Mucosa of gallbladder (tissue), 1 donor: Measurements from ENCODE around the gene ZNF836. TPM values are rescaled to one million over a fixed set of nuclear protein-coding genes. Genes with fewer than 3 reads are reported as not detected.

Experiments
- DNase-seq: peaks from one replicate; pipeline ENCODE4 v3.0.0-alpha.2; 2020; ENCODE audit warnings: low spot score
- total RNA-seq: library from RNA; stranded (reverse); gene quantifications from one replicate; pipeline ENCODE4 v1.2.1, GENCODE V29; 2021
- donor health status: DM: no; HTN: no; CAD: no.

The ZNF836 gene
- total RNA-seq, 1 donor from 2014 or later: 16.7 TPM

- DNase-seq: no peak
Observed at GRCh38 chr19:52188822-52189734, 17.7 kb upstream of the ZNF836 start.

- no peak for DNase-seq
Observed at GRCh38 chr19:52187407-52187806, 16.0 kb upstream of the ZNF836 start.

GRCh38 chr19:52176574-52176973 lies 5.2 kb upstream of the ZNF836 start:
- DNase-seq: no peak

GRCh38 chr19:52172347-52172746 lies 926 bp upstream of the ZNF836 start:
- no peak for DNase-seq

- no peak for DNase-seq
Observed at GRCh38 chr19:52170863-52171320, 529 bp downstream of the ZNF836 start.

- no peak for DNase-seq
Observed at GRCh38 chr19:52170304-52170703, 1.1 kb downstream of the ZNF836 start.

GRCh38 chr19:52155596-52156359 lies 15.6 kb downstream of the ZNF836 start:
- no peak for DNase-seq

- no peak for DNase-seq
Observed at GRCh38 chr19:52148256-52148655, 23.2 kb downstream of the ZNF836 start.

- DNase-seq: no peak
Observed at GRCh38 chr19:52142001-52142595, 29.3 kb downstream of the ZNF836 start.

- DNase-seq: no peak
Observed at GRCh38 chr19:52141203-52141602, 30.2 kb downstream of the ZNF836 start.

GRCh38 chr19:52140032-52140710 lies 31.2 kb downstream of the ZNF836 start:
- no peak for DNase-seq

GRCh38 chr19:52139252-52140031 lies 32.0 kb downstream of the ZNF836 start, which contains the start of gene ZNF616:
TSS of gene ZNF616 (minus strand) at chr19:52139938. CDS start at chr19:52130512, 9,426 bp downstream.
- peak; percentile 97 for DNase-seq

- no peak for DNase-seq
Observed at GRCh38 chr19:52138983-52139251, 32.5 kb downstream of the ZNF836 start.

GRCh38 chr19:52138278-52138982 lies 33.0 kb downstream of the ZNF836 start:
- no peak for DNase-seq

- no peak for DNase-seq
Observed at GRCh38 chr19:52120286-52120685, 51.1 kb downstream of the ZNF836 start.

GRCh38 chr19:52115526-52116053 lies 55.8 kb downstream of the ZNF836 start:
- no peak for DNase-seq

GRCh38 chr19:52114691-52115090 lies 56.7 kb downstream of the ZNF836 start:
- no peak for DNase-seq

GRCh38 chr19:52112624-52113023 lies 58.8 kb downstream of the ZNF836 start:
- DNase-seq: no peak

GRCh38 chr19:52110780-52111179 lies 60.6 kb downstream of the ZNF836 start:
- no peak for DNase-seq
